Panc1 (cell line): ENCODE measurements around the gene TRAK2. TPM values are rescaled to one million over a fixed set of nuclear protein-coding genes. Genes with fewer than 3 reads are reported as not detected.

Source experiments
- ATAC-seq: fragments of 200-7000 bp; cut with Tn5 transposase; 2 replicates; pipeline ENCODE4 v1.9.1; 2020; ENCODE audit warnings: mild to moderate bottlenecking, moderate library complexity
- BruUV-seq: library from RNA; stranded (reverse); fragments of 400-500 nt; replicated peaks from 2 replicates; lab custom pipeline; 2021; lab: Mats Ljungman, UMichigan
- CTCF ChIA-PET: fragments of 300-600 bp; sonication (Branson Sonifier 250); formaldehyde crosslinking; loops from one replicate; lab custom pipeline; 2022; ENCODE audit warnings: antibody characterized with exemption; lab: Charles Lee
- POLR2A ChIA-PET: fragments of 300-600 bp; sonication (Branson Sonifier 250); formaldehyde crosslinking; loops from one replicate; lab custom pipeline; 2022; ENCODE audit warnings: antibody characterized with exemption; lab: Charles Lee
- DNase-seq: peaks from one replicate; pipeline ENCODE4 v3.0.0-alpha.2; 2010; ENCODE audit warnings: low read depth, low spot score
- H3K27ac ChIP-seq: 2 replicates; pipeline ENCODE4 v1.5.1; 2011; ENCODE audit warnings: mild to moderate bottlenecking, low read length, inconsistent platforms
- H3K27me3 ChIP-seq: fragments of 200-500 bp; sonication (Bioruptor generic); 2 replicates; pipeline ENCODE4 v1.6.0; 2014; ENCODE audit warnings: low read length, inconsistent platforms; ENCODE audit not compliant: control insufficient read depth, insufficient read depth
- H3K36me3 ChIP-seq: fragments of 200-500 bp; sonication (Bioruptor generic); 2 replicates; pipeline ENCODE4 v1.5.1; 2014; ENCODE audit warnings: inconsistent platforms, mild to moderate bottlenecking, low read length, moderate library complexity; ENCODE audit not compliant: control insufficient read depth, insufficient read depth
- H3K4me1 ChIP-seq: 2 replicates; pipeline ENCODE4 v1.5.1; 2011; ENCODE audit warnings: inconsistent platforms, mild to moderate bottlenecking, low read length, moderate library complexity; ENCODE audit not compliant: control insufficient read depth, insufficient read depth
- H3K4me3 ChIP-seq, 2 experiments: 2 replicates each; pipeline ENCODE4 v1.5.1; 2011 to 2012; ENCODE audit warnings: low read depth in 2 of 2, low read length in 2 of 2, mild to moderate bottlenecking in 2 of 2, inconsistent platforms in 1 of 2, moderate library complexity in 1 of 2
- H3K9me3 ChIP-seq: fragments of 200-500 bp; sonication (Bioruptor generic); 2 replicates; pipeline ENCODE4 v1.5.1; 2014; ENCODE audit warnings: low read depth, mild to moderate bottlenecking, inconsistent platforms, low read length, moderate library complexity; ENCODE audit not compliant: control insufficient read depth, insufficient read depth
- CTCF ChIP-seq: fragments of 450-650 bp; IDR thresholded peaks from 2 replicates; pipeline ENCODE4 v1.5.1; 2017; ENCODE audit warnings: mild to moderate bottlenecking
- POLR2AphosphoS5 ChIP-seq: IDR thresholded peaks from 2 replicates; pipeline ENCODE4 v1.6.1; 2012; ENCODE audit warnings: mild to moderate bottlenecking, low read depth, low read length, moderate library complexity
- REST ChIP-seq, 2 experiments: IDR thresholded peaks; 2 replicates each; pipeline ENCODE4 v1.6.1; 2011 to 2012; ENCODE audit warnings: low read depth in 2 of 2, control low read depth in 1 of 2, low read length in 1 of 2, mild to moderate bottlenecking in 1 of 2, moderate library complexity in 1 of 2; ENCODE audit not compliant: insufficient read depth in 1 of 2
- SIN3A ChIP-seq: IDR thresholded peaks from 2 replicates; pipeline ENCODE4 v1.6.1; 2012; ENCODE audit warnings: low read depth, mild to moderate bottlenecking, low read length, moderate library complexity, borderline replicate concordance; ENCODE audit not compliant: insufficient read depth
- TCF7L2 ChIP-seq: IDR thresholded peaks from 2 replicates; pipeline ENCODE4 v1.6.1; 2011; ENCODE audit warnings: mild to moderate bottlenecking, low read depth, low read length, inconsistent platforms
- in situ Hi-C: cut with HindIII; loops from 2 replicates; pipeline ENCODE4 v1.10.0; 2016; ENCODE audit warnings: low sequenced_read_pairs, low pct_unique_long_range_greater_than_20kb
- intact Hi-C: fragments of 100-400 bp; cut with micrococcal nuclease; formaldehyde crosslinking; loops from one replicate; pipeline ENCODE4 v1.10.0; 2022; ENCODE audit not compliant: unreplicated experiment
- total RNA-seq: library from RNA; stranded (reverse); gene quantifications from one replicate; pipeline ENCODE4 v1.2.1, GENCODE V29; 2021; ENCODE audit not compliant: unreplicated experiment

The TRAK2 gene
- total RNA-seq, 1 experiment from 2014 or later, result 35.7 TPM

GRCh38 chr2:201460532-201460931, 9.3 kb upstream of the TRAK2 start:
- ATAC-seq (no peak), DNase-seq (no peak)
- Histone ChIP-seq H3K9me3 (no peaks in the 10 kb centered on the region), H3K4me1 (no peaks in the 10 kb centered on the region), H3K36me3 (no peaks in the 10 kb centered on the region), H3K4me3 (no peak overlapping the region), H3K27me3 (no peaks in the 10 kb centered on the region), H3K27ac (no peak overlapping the region)
- intact Hi-C loops, result no loop called here
- in situ Hi-C loops, result no loop called here
- ChIA-PET POLR2A (no interaction called here), CTCF (no interaction called here)
- BruUV-seq, result no TSS peak
- TF ChIP-seq POLR2AphosphoS5, result no peak
- TF ChIP-seq REST (IDR thresholded peaks at IDR 0.05; ENCODE audit: insufficient read depth in 1 of 2, low read depth in 2 of 2, low read length in 1 of 2), result no peak
- no peak for TF ChIP-seq CTCF

- DNase-seq (no peak), ATAC-seq (no peak)
- BruUV-seq, result no TSS peak
- TF ChIP-seq CTCF, result no peak
- TF ChIP-seq REST (IDR thresholded peaks at IDR 0.05; ENCODE audit: insufficient read depth in 1 of 2, low read depth in 2 of 2, low read length in 1 of 2), result no peak
- no peak for TF ChIP-seq SIN3A
- no peak for TF ChIP-seq POLR2AphosphoS5
- no peak for TF ChIP-seq TCF7L2
- Histone ChIP-seq H3K4me1 (no peaks in the 10 kb centered on the region; the same call in 1 of the 2 replicates), H3K27ac (no peak overlapping the region), H3K4me3 (no peak overlapping the region), H3K36me3 (no peaks in the 10 kb centered on the region), H3K9me3 (no peaks in the 10 kb centered on the region), H3K27me3 (no peaks in the 10 kb centered on the region)
- ChIA-PET POLR2A (no interaction called here), CTCF (no interaction called here)
- intact Hi-C loops, result no loop called here
- in situ Hi-C loops, result no loop called here
Measured at GRCh38 chr2:201458381-201458780, 7.1 kb upstream of the TRAK2 start.
